NOMO-1 treated with DMSO at 0.1 percent for 48 hours (cell line): Measurements from ENCODE around the gene SELENOW.
"Not testable (repeated sequence)": the region's sequence is repeated elsewhere in the genome, so short reads cannot be mapped to it uniquely, and the experiment has no call there.

Experiments used
- DNase-seq: peaks from one replicate; lab custom pipeline; 2025; ENCODE audit not compliant: unreplicated experiment; lab: John Stamatoyannopoulos, UW

Gene SELENOW

DNA sequence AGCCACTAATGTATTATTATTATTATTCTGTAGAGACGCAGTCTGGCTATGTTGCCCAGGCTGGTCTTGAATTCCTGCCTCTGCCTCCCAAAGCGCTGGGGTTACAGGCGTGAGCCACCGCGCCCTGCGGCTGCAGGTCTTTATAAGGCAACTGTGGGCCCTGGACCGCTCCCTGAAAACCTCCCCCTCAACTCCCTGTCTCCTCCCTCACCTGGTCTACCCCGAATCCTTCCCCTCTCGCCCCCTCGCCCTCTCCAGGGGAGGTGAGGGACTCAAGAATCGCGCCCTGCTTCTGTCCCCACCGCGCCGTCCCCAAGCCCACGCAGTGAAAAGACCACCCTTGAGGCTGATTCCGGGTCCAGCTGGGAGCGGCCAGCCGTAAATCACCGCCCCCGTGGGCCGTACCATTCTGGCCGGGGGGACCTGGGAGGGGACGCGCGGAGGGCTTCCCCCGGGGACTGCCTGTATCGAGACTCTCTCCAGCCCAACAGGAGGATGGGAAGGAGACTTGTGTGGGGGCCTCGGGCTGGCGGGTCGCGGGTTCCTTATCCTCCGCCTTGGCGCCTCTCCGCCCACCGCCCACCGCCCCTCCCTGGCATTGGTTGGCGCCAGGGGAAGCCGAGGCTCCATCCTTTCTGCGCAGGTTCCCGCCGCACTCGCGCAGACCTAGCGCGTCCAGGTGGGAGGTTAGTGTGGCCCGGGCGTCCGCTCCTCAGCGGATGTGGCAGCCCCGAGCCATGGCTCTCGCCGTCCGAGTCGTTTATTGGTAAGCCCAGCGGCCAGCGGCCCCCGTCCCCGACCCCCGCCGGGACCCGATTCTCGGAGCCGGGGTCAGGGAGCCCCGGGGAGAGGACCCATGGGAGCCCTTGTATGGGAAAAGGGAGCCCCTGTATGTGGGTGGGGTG is at the start of gene SELENOW:
SELENOW (plus strand) TSS at position 655 of the 905 bp plus-strand sequence; CDS start at position 738, 83 bp downstream.
- DNase-seq, result peak; percentile 43

GRCh38 chr19:47729468-47729798 is 49.1 kb upstream of the SELENOW start:
- no peak for DNase-seq

- DNase-seq, result no peak
Measured at GRCh38 chr19:47729799-47730520, 48.5 kb upstream of the SELENOW start.

DNA sequence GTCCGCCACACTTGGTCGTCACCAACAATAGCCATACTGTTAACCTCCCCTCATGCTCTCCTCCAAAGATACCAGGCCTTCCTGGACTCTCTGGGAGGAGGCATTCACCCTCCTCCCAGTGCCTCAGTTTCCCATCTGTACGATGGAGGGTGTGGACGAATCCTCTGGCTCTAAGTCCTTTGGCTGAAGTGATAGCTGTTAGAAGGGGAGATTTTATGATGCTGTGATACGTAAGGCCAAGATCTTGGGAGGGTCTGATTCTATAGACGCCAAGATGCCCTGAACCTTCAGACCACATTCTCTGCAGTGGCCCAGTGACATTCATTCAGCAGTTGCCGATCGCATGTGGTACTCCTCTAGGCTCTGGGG is 48.0 kb upstream of the SELENOW start:
- no peak for DNase-seq

DNA sequence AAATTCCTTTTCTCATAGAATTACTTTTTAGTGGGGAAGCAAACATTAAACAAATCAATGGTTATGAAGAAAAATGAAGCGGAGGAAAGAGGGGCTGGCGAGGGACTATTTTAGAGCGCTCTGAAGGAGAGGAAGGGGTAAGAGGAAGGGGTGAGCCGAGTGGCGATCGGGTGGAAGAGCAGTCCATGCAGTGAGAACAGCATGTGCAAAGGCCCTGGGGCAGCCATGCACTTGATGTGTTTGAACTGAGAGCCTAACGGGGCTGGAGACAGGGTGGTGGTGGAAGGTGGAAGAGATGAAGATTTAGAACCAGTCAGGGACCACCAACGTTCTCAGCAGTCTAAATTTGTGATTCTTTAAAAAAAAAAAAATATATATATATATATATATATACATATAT is 47.6 kb upstream of the SELENOW start:
- DNase-seq, result no peak

GRCh38 chr19:47735131-47735530 is 43.4 kb upstream of the SELENOW start:
- no peak for DNase-seq

GRCh38 chr19:47740866-47741519 is 37.5 kb upstream of the SELENOW start:
- DNase-seq, result no peak

- DNase-seq, result no peak
Measured at GRCh38 chr19:47741544-47742140, 36.9 kb upstream of the SELENOW start.

- DNase-seq, result no peak
Measured at GRCh38 chr19:47742634-47743033, 35.9 kb upstream of the SELENOW start.

DNA sequence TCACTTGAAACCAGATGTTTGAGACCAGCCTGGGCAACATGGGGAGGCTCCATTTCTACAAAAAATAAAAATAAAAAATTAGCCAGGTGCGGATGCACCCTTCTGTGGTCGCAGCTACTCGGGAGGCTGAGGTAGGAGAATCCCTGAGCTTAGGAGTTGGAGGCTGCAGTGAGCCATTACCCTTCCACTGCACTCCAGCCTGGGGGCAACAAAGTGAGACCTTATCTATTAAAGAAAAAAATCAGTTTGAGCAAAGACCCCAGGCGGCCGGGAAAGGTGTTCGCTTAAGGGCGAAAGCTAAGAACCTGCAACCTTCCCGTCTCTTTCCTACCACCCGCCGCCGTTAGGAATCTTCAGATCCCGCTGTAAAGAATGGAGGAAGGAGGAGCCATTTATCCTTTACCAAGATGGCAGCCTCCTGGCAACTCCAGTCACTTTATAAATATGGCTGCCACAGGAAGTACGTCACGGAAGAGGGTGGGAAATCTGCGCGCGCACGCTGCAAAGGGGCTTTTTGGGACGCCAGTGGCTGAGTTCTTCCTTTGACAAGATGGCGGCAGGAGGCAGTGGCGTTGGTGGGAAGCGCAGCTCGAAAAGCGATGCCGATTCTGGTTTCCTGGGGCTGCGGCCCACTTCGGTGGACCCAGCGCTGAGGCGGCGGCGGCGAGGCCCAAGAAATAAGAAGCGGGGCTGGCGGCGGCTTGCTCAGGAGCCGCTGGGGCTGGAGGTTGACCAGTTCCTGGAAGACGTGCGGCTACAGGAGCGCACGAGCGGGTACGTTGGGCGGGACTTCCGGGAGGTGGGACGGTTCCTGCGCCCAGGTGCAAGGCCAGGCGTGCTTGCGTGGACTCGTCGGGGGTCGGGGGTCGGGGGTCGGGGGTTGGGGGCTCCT is 33.2 kb upstream of the SELENOW start, which contains the start of gene NOP53:
NOP53 (plus strand) TSS at position 537 of the 892 bp plus-strand sequence; CDS start at position 551, 14 bp downstream.
- peak; percentile 90 for DNase-seq

GRCh38 chr19:47746129-47746528 is 32.4 kb upstream of the SELENOW start:
- not testable (repeated sequence) for DNase-seq

- DNase-seq, result no peak
Measured at GRCh38 chr19:47749326-47749725, 29.2 kb upstream of the SELENOW start.

GRCh38 chr19:47750752-47751151 is 27.8 kb upstream of the SELENOW start:
- DNase-seq, result no peak

DNA sequence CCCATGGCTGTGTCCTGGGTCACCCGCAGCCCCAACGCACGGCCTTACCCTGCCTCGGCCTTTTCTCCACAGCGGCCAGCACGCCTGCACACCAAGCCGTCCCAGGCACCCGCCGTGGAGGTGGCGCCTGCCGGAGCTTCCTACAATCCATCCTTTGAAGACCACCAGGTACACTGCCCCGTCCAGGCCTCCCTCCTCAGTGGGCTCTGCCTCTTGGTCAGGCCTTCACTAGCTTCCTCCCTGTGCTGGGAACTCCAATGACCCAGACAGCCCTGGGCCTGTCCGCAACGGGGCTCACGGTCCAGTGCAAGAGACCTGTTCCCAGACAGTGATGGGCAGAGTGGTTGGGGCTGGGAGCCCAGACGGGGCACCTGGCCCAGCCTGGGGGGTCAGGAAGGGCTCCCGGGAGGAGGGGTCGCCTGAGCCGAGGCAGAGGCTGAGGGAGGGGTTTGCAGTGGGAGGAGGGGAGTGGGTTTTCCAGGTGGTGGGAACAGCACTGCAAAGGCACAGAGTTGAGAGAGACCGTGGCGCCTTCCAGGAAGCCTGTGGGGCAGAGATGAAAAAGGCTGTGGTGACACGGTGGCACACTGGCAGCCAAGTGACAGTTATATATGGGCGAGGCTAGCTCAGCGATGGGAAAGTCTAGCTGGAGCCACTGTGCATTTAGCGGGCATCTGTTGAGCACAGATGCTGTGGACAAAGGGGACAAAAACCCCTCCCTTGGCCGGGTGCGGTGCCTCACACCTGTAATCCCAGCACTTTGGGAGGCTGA is 25.9 kb upstream of the SELENOW start:
- no peak for DNase-seq

- DNase-seq, result no peak
Measured at GRCh38 chr19:47754206-47755064, 24.1 kb upstream of the SELENOW start.

GRCh38 chr19:47755065-47755761 is 23.3 kb upstream of the SELENOW start:
- no peak for DNase-seq

GRCh38 chr19:47755762-47756626 is 22.5 kb upstream of the SELENOW start:
- no peak for DNase-seq
